GM18867 (cell line): ENCODE results near the gene ALDH3A2.

Experiments used
- ATAC-seq: cut with Tn5 transposase; IDR thresholded peaks from one replicate; pipeline ENCODE4 v1.9.1; 2021; ENCODE audit warnings: mild to moderate bottlenecking, moderate library complexity; ENCODE audit not compliant: unreplicated experiment

The ALDH3A2 gene

GRCh38 chr17:19648475-19649273 lies at the start of gene ALDH3A2:
Gene ALDH3A2, plus strand, starts transcription at chr17:19648751. Its CDS starts 221 bp downstream, at chr17:19648972.
- ATAC-seq, result peak; percentile 89

- no peak for ATAC-seq
These were observed 38.2 kb upstream of the ALDH3A2 start for GRCh38 chr17:19610311-19610710.

DNA sequence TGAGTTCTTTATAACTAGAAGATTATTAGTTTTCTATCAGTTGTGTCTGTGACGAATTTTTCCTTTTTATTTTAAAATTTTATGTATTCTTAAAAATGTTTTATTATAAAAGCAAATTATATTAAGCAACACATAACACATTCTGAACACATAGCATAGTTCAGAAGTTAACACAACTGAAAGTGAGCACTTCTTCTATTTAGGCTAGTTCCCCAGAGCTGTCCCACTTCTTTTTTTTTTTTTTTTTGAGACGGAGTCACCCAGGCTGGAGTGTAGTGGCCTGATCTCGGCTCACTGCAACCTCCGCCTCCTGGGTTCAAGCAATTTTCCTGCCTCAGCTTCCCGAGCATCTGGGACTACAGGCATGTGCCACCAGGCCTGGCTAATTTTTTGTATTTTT lies 37.7 kb upstream of the ALDH3A2 start:
- no peak for ATAC-seq

DNA sequence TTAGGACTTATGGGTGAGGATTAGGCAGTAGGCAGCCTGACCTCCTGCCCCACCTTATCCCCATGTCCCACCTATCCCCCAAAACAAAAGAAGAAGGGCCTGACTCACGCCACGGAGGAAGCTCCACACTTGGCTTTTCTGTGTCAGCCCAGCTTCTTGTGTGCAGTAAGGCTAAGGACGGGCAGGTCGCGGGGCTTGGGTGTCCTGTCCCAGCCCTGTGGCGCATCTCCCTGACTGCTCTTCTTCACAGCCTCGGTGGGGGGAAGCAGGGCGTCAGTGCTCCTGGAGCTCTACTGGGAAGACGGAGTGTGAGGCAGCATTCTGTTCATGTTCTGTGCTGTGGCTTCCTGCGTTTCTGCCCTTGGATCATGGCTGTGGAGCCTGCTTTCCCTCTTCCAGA lies 34.6 kb upstream of the ALDH3A2 start:
- ATAC-seq, result no peak

GRCh38 chr17:19614900-19615299 lies 33.7 kb upstream of the ALDH3A2 start:
- ATAC-seq, result no peak

DNA sequence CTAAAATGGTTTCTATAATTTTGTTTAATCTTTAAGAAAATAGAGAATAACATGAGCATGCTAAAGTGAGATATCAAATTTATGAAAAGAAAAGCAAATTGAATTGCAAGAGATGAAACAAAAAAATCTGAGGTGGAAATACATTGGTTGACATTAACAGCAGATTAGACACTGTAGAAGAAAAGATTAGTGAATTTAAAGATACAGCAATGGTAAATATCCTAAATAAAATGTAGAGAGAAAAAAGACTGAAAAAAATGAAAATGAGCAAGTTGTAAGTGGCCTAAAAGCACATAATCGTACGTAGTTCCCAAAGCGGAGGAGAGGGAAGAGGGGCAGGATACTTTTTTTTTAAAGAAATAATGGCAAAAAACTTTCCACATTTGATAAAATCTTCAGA lies 30.5 kb upstream of the ALDH3A2 start:
- no peak for ATAC-seq

DNA sequence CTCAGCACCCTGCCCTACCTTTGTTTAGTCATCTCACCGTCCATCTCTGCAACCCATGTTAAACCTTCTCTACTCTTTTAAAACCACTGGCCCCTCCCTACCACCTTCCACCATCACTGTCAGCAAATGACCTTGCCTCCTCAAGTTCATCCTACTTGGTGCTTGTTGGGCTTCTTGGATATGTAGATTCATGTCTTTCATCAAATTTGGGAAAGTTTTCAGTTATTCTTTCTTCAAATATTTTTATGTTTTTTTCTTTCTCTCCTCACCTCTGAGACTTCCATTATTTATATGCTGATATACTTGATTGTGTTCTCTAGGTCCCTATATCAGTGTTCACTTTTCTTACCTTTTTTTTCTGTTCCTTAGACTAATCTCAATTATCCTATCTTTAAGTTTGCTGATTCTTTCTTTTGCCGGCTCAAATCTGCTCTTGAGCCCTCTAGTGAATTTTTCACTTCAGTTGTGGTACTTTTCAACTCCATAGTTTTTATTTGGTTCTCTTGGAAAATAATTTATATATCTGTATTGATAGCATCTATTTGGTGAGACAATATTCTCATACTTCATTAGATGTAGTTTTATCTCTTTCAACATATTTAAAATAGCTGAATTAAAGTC lies 28.7 kb upstream of the ALDH3A2 start:
- no peak for ATAC-seq

- no peak for ATAC-seq
These were observed 26.9 kb upstream of the ALDH3A2 start for GRCh38 chr17:19621697-19622096.

DNA sequence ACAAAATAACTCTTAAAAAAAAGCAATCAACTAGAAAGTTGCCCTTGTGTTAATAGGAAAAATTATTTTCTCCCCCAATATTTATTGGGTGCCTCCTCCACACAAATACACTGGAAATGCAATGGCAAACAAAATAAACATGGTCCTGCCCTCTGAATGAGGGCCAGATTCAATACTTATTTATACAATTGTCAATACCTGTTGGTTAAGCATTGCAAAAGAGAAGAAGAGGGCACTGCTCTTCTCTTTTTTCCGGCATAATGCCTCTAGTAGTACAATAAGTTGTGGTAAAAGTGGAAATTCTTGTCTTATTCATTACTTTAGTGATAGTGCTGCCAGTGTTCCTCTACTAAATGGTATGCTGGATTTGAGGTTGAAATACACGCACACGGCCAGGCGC lies 22.5 kb upstream of the ALDH3A2 start:
- ATAC-seq, result no peak

- ATAC-seq, result no peak
These were observed 19.1 kb upstream of the ALDH3A2 start for GRCh38 chr17:19629449-19629848.

DNA sequence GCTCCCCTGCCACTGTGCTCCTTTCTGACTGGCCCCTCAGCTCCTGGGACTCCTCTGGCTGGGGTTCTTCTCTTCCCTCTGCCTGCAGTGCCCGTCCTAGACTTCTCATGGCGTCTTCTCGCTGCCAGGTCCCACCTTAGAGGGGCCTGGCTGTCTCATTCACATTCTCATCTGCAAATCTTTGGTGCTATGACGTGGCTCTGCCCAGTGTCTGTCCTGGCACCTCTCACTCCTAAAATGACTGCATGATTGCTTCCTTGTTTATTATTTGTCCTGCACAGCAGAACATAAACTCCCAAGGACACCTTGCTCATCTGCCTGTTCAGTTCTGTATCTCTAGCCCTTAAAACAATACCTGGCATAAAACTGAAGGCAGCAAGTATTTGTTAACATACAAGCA lies 18.5 kb upstream of the ALDH3A2 start:
- ATAC-seq, result no peak

GRCh38 chr17:19630661-19631060 lies 17.9 kb upstream of the ALDH3A2 start:
- no peak for ATAC-seq

GRCh38 chr17:19631905-19632304 lies 16.6 kb upstream of the ALDH3A2 start:
- no peak for ATAC-seq

- no peak for ATAC-seq
These were observed 6.7 kb upstream of the ALDH3A2 start for GRCh38 chr17:19641687-19642372.

DNA sequence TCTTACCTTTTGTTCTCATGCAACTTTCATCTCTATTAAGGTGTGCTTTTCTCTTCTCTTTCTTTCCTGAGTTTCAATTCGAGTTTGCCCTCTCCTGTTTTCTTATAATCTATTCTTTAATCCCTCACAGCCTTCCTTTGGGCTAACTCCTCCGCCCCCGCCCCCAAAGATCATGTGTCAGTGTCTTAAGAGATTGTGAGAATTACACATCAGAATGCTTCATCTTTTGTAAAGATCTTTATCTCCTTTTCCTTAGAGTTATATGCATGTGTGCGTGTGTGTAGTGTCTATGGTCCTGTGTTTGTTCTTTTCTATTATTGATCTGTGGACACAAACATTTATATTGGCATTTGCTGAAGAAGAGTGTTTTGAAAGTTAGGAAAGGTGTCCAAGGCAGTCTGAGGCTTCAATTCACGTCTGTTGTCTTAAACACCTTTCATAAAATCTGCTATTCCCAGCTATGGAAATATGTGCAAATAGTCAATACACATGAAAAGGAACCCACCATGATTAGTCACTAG lies 6.1 kb upstream of the ALDH3A2 start:
- no peak for ATAC-seq

- no peak for ATAC-seq
These were observed 3.9 kb upstream of the ALDH3A2 start for GRCh38 chr17:19644493-19645210.

DNA sequence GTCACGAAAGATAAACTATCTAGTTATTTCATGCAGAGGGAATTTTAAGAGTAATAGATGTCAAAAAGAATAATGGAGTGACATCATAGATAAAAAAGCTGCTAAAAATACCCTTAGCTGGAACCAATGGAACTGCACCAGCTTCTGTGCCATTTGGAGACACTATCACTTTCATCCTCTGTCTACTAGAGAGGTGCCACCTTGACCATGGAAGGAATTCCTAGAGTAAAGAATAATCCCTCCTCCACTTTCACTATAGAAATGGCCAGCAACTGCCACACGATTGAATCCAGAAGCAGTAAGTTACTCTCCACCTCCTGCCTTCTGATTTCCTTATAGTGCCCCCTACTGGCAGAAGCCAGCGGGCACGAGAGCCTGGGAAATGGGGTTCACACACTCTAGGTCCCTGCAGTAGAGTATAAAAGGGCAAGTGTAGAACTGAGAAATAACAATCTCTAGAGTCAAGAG lies 2.8 kb upstream of the ALDH3A2 start:
- ATAC-seq, result no peak

DNA sequence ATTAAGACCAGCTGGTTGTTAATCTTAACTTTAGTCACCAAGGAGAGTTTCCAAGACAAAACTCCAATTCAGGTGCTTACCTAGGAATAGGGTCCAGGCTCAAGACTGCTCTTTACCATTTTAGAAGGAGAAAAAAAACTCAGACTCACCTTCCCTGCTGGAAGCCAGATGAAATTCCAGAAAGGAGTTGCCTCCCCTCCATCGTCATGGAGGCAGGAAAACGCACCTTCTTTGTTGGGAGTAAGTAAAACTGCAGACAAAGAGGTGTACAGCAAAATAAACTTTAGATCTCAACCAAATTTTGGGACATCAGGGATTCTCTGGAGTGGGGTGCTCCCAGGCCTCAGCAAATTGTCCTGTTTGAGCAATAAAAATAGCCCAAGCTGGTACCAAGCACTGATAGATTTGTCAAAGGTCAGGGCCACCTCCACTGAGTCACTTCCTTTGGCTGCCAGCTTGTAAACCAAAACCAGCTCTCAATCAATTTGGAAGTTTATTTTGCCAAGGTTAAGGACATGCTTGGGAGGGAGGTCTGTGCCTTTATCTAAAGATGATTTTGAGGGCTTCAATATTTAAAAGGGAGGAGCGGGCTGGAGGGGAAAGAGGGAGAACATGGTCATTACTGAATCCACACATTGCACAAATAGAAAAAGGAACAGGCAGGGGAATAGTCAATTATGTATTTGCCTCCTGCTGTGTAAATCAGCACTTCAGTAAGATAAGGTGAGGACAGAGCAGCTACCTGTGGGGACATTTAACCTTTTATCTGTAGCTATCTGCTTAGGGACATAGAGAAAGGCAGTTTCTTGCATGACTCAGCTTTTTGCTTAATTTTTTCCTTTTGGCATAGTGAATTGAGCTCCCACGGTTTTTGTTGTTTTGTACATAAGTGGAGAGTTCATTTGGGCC lies 1.5 kb upstream of the ALDH3A2 start:
- no peak for ATAC-seq

DNA sequence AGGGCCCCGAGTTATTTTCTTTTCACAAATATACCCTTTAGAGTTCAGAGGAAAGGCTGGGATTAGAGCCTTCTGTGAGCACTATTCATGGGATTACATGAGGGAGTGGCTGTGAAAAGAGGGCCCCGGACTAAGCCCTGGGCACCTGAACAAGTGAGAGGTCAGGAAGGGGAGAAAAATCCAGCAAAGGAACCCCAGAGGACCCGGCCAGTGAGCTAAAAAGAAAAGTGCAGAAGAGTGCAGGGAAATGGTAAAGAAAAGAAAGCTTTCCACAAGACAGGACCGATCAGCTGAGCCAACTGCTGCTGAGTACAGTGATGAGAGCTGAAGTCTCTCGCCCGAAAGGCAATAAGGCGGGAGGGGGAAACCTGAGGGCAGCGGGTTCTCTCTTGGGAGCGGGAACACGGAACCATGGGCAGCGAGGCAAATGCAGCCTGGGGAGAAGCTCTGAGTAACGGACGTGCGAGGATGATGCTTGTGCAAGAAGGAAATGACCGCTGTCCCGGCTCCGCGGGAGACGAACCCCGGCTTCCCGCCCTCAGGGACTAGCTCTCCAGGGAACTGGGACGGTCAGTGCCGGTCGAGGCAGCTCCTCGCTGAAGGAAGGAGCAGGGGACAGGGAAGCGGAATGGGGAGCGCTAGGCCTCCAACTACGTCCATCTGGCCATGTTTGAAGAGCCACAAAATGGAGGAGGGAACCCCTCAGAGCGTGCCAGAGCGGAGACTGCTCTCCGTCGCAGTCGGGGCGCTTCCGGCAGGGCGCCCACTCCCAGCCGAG lies 665 bp upstream of the ALDH3A2 start:
- ATAC-seq, result peak; percentile 4
